ENCODE data around the gene LRRC57. TPM values are rescaled to one million over a fixed set of nuclear protein-coding genes. Genes with fewer than 3 reads are reported as not detected.

Gene LRRC57
- total and polyA plus RNA-seq, 2 of the 13 experiments (the other 11 are each of a cell fraction or from before 2014, with no cell fraction given), result 5.8 to 14.8 TPM

DNA sequence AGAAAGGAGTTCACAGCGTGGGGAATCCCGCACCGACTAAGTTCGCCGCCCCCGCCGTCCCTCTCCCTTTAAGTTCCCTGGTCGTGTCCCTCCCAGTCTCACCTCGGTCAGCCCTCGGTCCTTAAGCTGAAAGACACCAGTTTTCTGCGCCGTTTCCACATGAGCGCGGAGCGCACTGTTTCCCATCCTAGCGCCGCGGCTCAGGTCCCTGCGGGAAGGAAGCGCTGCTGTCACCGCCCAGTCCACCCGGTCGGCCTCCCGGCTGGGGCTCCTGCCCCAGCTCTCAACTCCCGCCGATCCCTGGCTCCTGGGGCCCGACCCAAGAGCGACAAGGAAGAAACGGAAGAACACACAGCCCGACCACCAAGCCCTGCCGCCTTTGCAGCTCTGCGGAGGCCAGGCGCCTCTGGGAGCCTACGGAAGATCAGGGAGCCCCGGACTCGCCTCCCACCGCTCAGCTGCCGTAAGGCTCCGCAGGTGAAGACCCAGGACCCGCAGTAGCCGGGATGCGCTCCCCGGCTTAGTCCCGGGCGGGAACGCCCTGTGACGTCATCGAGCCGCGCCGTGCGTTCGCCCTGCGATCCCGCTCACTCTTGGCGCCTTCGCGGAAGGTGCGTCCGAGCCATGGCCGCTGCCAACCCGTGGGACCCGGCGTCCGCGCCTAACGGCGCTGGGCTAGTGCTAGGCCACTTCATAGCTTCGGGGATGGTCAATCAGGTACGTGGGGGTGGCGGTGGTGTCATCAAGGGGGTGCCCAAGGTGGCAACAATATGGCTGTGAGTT, at the start of gene LRRC57, which contains the start of gene HAUS2 (continued):
- TF ChIP-seq, protein P1, sequence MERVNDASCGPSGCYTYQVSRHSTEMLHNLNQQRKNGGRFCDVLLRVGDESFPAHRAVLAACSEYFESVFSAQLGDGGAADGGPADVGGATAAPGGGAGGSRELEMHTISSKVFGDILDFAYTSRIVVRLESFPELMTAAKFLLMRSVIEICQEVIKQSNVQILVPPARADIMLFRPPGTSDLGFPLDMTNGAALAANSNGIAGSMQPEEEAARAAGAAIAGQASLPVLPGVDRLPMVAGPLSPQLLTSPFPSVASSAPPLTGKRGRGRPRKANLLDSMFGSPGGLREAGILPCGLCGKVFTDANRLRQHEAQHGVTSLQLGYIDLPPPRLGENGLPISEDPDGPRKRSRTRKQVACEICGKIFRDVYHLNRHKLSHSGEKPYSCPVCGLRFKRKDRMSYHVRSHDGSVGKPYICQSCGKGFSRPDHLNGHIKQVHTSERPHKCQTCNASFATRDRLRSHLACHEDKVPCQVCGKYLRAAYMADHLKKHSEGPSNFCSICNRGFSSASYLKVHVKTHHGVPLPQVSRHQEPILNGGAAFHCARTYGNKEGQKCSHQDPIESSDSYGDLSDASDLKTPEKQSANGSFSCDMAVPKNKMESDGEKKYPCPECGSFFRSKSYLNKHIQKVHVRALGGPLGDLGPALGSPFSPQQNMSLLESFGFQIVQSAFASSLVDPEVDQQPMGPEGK (CRISPR knock-in tag; IDR thresholded peaks at IDR 0.05), result peak; percentile 68
- peak; percentile 35; the same call in 1 of the 2 replicates for TF ChIP-seq THRA (CRISPR knock-in tag; IDR thresholded peaks at IDR 0.05; ENCODE audit: borderline replicate concordance)
- TF ChIP-seq ZNF749 (CRISPR knock-in tag; IDR thresholded peaks at IDR 0.05; ENCODE audit: borderline replicate concordance), result peak; percentile 73; the same call in 1 of the 2 replicates
- no peak for TF ChIP-seq GABPA (IDR thresholded peaks at IDR 0.05; ENCODE audit: low read depth, low read length)
- TF ChIP-seq GABPA (CRISPR knock-in tag; IDR thresholded peaks at IDR 0.05; ENCODE audit: low read depth), result peak; percentile 47; the same call in 1 of the 2 replicates
- TF ChIP-seq ARID2 (CRISPR knock-in tag; IDR thresholded peaks at IDR 0.05; ENCODE audit: borderline replicate concordance), result no peak
- TF ChIP-seq RBAK (CRISPR knock-in tag; IDR thresholded peaks at IDR 0.05), result no peak; the same call in 1 of the 2 replicates
- TF ChIP-seq ZEB1 (IDR thresholded peaks at IDR 0.05; ENCODE audit: insufficient replicate concordance, low read depth), result peak; percentile 53
- TF ChIP-seq, protein P2, sequence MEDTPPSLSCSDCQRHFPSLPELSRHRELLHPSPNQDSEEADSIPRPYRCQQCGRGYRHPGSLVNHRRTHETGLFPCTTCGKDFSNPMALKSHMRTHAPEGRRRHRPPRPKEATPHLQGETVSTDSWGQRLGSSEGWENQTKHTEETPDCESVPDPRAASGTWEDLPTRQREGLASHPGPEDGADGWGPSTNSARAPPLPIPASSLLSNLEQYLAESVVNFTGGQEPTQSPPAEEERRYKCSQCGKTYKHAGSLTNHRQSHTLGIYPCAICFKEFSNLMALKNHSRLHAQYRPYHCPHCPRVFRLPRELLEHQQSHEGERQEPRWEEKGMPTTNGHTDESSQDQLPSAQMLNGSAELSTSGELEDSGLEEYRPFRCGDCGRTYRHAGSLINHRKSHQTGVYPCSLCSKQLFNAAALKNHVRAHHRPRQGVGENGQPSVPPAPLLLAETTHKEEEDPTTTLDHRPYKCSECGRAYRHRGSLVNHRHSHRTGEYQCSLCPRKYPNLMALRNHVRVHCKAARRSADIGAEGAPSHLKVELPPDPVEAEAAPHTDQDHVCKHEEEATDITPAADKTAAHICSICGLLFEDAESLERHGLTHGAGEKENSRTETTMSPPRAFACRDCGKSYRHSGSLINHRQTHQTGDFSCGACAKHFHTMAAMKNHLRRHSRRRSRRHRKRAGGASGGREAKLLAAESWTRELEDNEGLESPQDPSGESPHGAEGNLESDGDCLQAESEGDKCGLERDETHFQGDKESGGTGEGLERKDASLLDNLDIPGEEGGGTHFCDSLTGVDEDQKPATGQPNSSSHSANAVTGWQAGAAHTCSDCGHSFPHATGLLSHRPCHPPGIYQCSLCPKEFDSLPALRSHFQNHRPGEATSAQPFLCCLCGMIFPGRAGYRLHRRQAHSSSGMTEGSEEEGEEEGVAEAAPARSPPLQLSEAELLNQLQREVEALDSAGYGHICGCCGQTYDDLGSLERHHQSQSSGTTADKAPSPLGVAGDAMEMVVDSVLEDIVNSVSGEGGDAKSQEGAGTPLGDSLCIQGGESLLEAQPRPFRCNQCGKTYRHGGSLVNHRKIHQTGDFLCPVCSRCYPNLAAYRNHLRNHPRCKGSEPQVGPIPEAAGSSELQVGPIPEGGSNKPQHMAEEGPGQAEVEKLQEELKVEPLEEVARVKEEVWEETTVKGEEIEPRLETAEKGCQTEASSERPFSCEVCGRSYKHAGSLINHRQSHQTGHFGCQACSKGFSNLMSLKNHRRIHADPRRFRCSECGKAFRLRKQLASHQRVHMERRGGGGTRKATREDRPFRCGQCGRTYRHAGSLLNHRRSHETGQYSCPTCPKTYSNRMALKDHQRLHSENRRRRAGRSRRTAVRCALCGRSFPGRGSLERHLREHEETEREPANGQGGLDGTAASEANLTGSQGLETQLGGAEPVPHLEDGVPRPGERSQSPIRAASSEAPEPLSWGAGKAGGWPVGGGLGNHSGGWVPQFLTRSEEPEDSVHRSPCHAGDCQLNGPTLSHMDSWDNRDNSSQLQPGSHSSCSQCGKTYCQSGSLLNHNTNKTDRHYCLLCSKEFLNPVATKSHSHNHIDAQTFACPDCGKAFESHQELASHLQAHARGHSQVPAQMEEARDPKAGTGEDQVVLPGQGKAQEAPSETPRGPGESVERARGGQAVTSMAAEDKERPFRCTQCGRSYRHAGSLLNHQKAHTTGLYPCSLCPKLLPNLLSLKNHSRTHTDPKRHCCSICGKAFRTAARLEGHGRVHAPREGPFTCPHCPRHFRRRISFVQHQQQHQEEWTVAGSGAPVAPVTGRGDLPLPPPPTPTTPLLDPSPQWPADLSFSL (CRISPR knock-in tag; IDR thresholded peaks at IDR 0.05), result no peak
- no peak; the same call in 1 of the 2 replicates for TF ChIP-seq ZFP1 (CRISPR knock-in tag; IDR thresholded peaks at IDR 0.05)
- TF ChIP-seq FOXP4 (CRISPR knock-in tag; IDR thresholded peaks at IDR 0.05), result peak; percentile 55; the same call in 1 of the 2 replicates
- TF ChIP-seq MLX (CRISPR knock-in tag; IDR thresholded peaks at IDR 0.05), result no peak
- TF ChIP-seq ZNF274 (CRISPR knock-in tag; IDR thresholded peaks at IDR 0.05), result peak; percentile 60; the same call in 1 of the 2 replicates
- no peak for TF ChIP-seq ZNF446 (CRISPR knock-in tag; IDR thresholded peaks at IDR 0.05)
- peak; percentile 66; the same call in 1 of the 2 replicates for TF ChIP-seq RFX5 (IDR thresholded peaks at IDR 0.05; ENCODE audit: low read depth, low read length)
- peak; percentile 89 for TF ChIP-seq BORCS8-MEF2B (CRISPR knock-in tag; IDR thresholded peaks at IDR 0.05)

Measured in HepG2 (cell line).